H1 (cell line): ENCODE data around the gene SUSD5. TPM values are rescaled to one million over a fixed set of nuclear protein-coding genes. Genes with fewer than 3 reads are reported as not detected.

Experiments used
- CTCF ChIA-PET: fragments of 300-600 bp; sonication (Branson Sonifier 250); formaldehyde crosslinking; loops from one replicate; lab custom pipeline; 2021; ENCODE audit not compliant: partially characterized antibody; lab: Charles Lee
- POLR2A ChIA-PET: fragments of 300-600 bp; sonication (Branson Sonifier 250); formaldehyde crosslinking; loops from one replicate; lab custom pipeline; 2021; ENCODE audit warnings: inconsistent platforms; ENCODE audit not compliant: partially characterized antibody; lab: Charles Lee
- DNase-seq, 2 experiments: peaks; one replicate each; pipeline versions ENCODE4 v3.0.0 to v3.0.0-alpha.2; 2010 to 2022; ENCODE audit warnings: low spot score in 2 of 2, low read depth in 1 of 2, mixed read lengths in 1 of 2
- FAIRE-seq: peaks from 2 replicates; lab custom pipeline; 2011; peaks lifted over from hg19 to GRCh38; lab: Jason Lieb, UNC
- H2AFZ ChIP-seq: 2 replicates; pipeline ENCODE4 v1.8.1; 2012; ENCODE audit warnings: low read length, inconsistent platforms
- H2AK5ac ChIP-seq: 2 replicates; pipeline ENCODE4 v1.6.1; 2013; ENCODE audit warnings: low read depth, low read length
- H2BK120ac ChIP-seq: replicated peaks from 2 replicates; pipeline ENCODE3; 2013; ENCODE audit warnings: low read depth, low read length, inconsistent platforms
- H2BK12ac ChIP-seq: 2 replicates; pipeline ENCODE4 v1.6.1; 2013; ENCODE audit warnings: low read depth, low read length
- H2BK15ac ChIP-seq: 2 replicates; pipeline ENCODE4 v1.6.1; 2013; ENCODE audit warnings: low read length
- H2BK20ac ChIP-seq: 2 replicates; pipeline ENCODE4 v1.6.1; 2013; ENCODE audit warnings: low read length
- H2BK5ac ChIP-seq: 2 replicates; pipeline ENCODE4 v1.6.1; 2013; ENCODE audit warnings: low read depth, low read length
- H3K14ac ChIP-seq: 2 replicates; pipeline ENCODE4 v1.6.1; 2013; ENCODE audit warnings: inconsistent platforms; ENCODE audit not compliant: insufficient read length
- H3K18ac ChIP-seq: 2 replicates; pipeline ENCODE4 v1.6.1; 2013; ENCODE audit warnings: low read length; ENCODE audit errors: extremely low read depth
- H3K23ac ChIP-seq: 2 replicates; pipeline ENCODE4 v1.6.1; 2013; ENCODE audit warnings: inconsistent platforms; ENCODE audit not compliant: insufficient read length
- H3K23me2 ChIP-seq: 2 replicates; pipeline ENCODE4 v1.6.1; 2013; ENCODE audit warnings: low read depth, low read length
- H3K27ac ChIP-seq: 2 replicates; pipeline ENCODE4 v1.6.1; 2011; ENCODE audit warnings: low read depth, low read length, inconsistent platforms
- H3K27me3 ChIP-seq, 4 experiments: replicated peaks in 1 of 4; 1 replicate in 1 of 4; 2 replicates in 3 of 4; pipeline versions ENCODE4 v1.6.1 to v1.8.1; 2011 to 2013; ENCODE audit warnings: low read length in 3 of 4, mild to moderate bottlenecking in 3 of 4, inconsistent platforms in 2 of 4, mixed read lengths in 2 of 4, moderate library complexity in 1 of 4; ENCODE audit not compliant: control insufficient read depth in 3 of 4, insufficient read depth in 3 of 4; ENCODE audit errors: extremely low read depth in 1 of 4
- H3K36me3 ChIP-seq, 4 experiments: 2 replicates each; pipeline versions ENCODE4 v1.6.1 to v1.8.1; 2011 to 2013; ENCODE audit warnings: mild to moderate bottlenecking in 4 of 4, low read length in 3 of 4, moderate library complexity in 2 of 4, control low read depth in 1 of 4, inconsistent platforms in 1 of 4; ENCODE audit not compliant: insufficient read depth in 4 of 4, control insufficient read depth in 2 of 4
- H3K4ac ChIP-seq: replicated peaks from 2 replicates; pipeline ENCODE3; 2013; ENCODE audit warnings: low read length, low read depth, mixed read lengths, inconsistent platforms; ENCODE audit not compliant: insufficient read length
- H3K4me1 ChIP-seq, 4 experiments: replicated peaks in 1 of 4; 1 replicate in 1 of 4; 2 replicates in 3 of 4; pipeline versions ENCODE4 v1.6.1 to v1.8.1; 2011 to 2013; ENCODE audit warnings: low read length in 3 of 4, inconsistent platforms in 2 of 4, mixed read lengths in 1 of 4; ENCODE audit not compliant: insufficient read depth in 4 of 4, control insufficient read depth in 3 of 4
- H3K4me2 ChIP-seq, 2 experiments: 2 replicates each; pipeline versions ENCODE4 v1.6.1 to v1.8.1; 2011 to 2013; ENCODE audit warnings: low read depth in 2 of 2, low read length in 2 of 2, control low read depth in 1 of 2, inconsistent platforms in 1 of 2, mild to moderate bottlenecking in 1 of 2; ENCODE audit not compliant: insufficient read depth in 1 of 2
- H3K4me3 ChIP-seq, 4 experiments: fragments of 200-600, 300-600 bp in 1 of 4; sonication (generic), shearing (Covaris generic), sonication (Bioruptor Twin) in 1 of 4; 2 replicates each; pipeline versions ENCODE4 v1.5.1 to v1.8.1; 2011 to 2016; ENCODE audit warnings: low read length in 4 of 4, low read depth in 3 of 4, control low read depth in 2 of 4, inconsistent platforms in 2 of 4, mild to moderate bottlenecking in 2 of 4, mixed read lengths in 1 of 4, moderate library complexity in 1 of 4; ENCODE audit not compliant: insufficient read depth in 2 of 4; ENCODE audit errors: extremely low read depth in 1 of 4
- H3K56ac ChIP-seq: replicated peaks from 2 replicates; pipeline ENCODE3; 2013; ENCODE audit warnings: low read depth, mild to moderate bottlenecking, mixed read lengths, low read length, inconsistent platforms; ENCODE audit not compliant: insufficient read length
- H3K79me1 ChIP-seq: 2 replicates; pipeline ENCODE4 v1.6.1; 2013; ENCODE audit warnings: low read depth, low read length, control low read depth
- H3K79me2 ChIP-seq, 2 experiments: 2 replicates each; pipeline versions ENCODE4 v1.6.1 to v1.8.1; 2012 to 2013; ENCODE audit warnings: low read length in 2 of 2, mild to moderate bottlenecking in 2 of 2, inconsistent platforms in 1 of 2; ENCODE audit not compliant: insufficient read depth in 2 of 2, control insufficient read depth in 1 of 2
- H3K9ac ChIP-seq, 4 experiments: replicated peaks in 1 of 4; 1 replicate in 1 of 4; 2 replicates in 3 of 4; pipeline versions ENCODE4 v1.6.1 to v1.8.1; 2011 to 2013; ENCODE audit warnings: low read depth in 3 of 4, low read length in 3 of 4, control low read depth in 2 of 4, mild to moderate bottlenecking in 2 of 4, moderate library complexity in 2 of 4, inconsistent platforms in 1 of 4; ENCODE audit errors: extremely low read depth in 1 of 4
- H3K9me3 ChIP-seq, 2 experiments: 2 replicates each; pipeline versions ENCODE4 v1.6.1 to v1.8.1; 2012 to 2013; ENCODE audit warnings: mild to moderate bottlenecking in 2 of 2, moderate library complexity in 2 of 2, control low read depth in 1 of 2, inconsistent platforms in 1 of 2, low read depth in 1 of 2, low read length in 1 of 2, mixed read lengths in 1 of 2; ENCODE audit not compliant: insufficient read depth in 2 of 2
- H4K20me1 ChIP-seq, 2 experiments: replicated peaks in 1 of 2; 2 replicates each; pipeline versions ENCODE3 to v1.8.1; 2011 to 2013; ENCODE audit warnings: inconsistent platforms in 2 of 2, low read length in 2 of 2, mild to moderate bottlenecking in 1 of 2; ENCODE audit not compliant: insufficient read depth in 2 of 2, control insufficient read depth in 1 of 2
- H4K5ac ChIP-seq: 2 replicates; pipeline ENCODE4 v1.6.1; 2013; ENCODE audit warnings: low read length, low read depth, mixed read lengths, inconsistent platforms; ENCODE audit not compliant: insufficient read length
- H4K8ac ChIP-seq: 2 replicates; pipeline ENCODE4 v1.8.0; 2013; ENCODE audit warnings: mild to moderate bottlenecking, moderate library complexity, low read length, inconsistent platforms; ENCODE audit not compliant: insufficient read depth; ENCODE audit errors: extremely low read depth
- H4K91ac ChIP-seq: replicated peaks from 2 replicates; pipeline ENCODE3; 2013; ENCODE audit warnings: low read length, mixed read lengths, inconsistent platforms; ENCODE audit not compliant: insufficient read length
- EGR1 ChIP-seq: IDR thresholded peaks from 2 replicates; pipeline ENCODE4 v1.6.1; 2011; ENCODE audit warnings: low read depth, low read length, borderline replicate concordance
- EZH2 ChIP-seq: fragments of 200-600 bp; sonication (generic); IDR thresholded peaks from 2 replicates; pipeline ENCODE4 v1.7.1; 2012; ENCODE audit warnings: low read depth, mild to moderate bottlenecking, moderate library complexity, low read length, inconsistent platforms; ENCODE audit not compliant: severe bottlenecking
- JUND ChIP-seq: IDR thresholded peaks from 2 replicates; pipeline ENCODE4 v1.6.1; 2011; ENCODE audit warnings: mild to moderate bottlenecking, improper control_type of control experiment, low read length
- KDM5A ChIP-seq: fragments of 200-600 bp; IDR thresholded peaks from 2 replicates; pipeline ENCODE4 v1.7.1; 2012; ENCODE audit warnings: mild to moderate bottlenecking, low read length, inconsistent platforms, mixed read lengths
- RNF2 ChIP-seq: fragments of 200-900, 300-1000 bp; sonication (generic); IDR thresholded peaks from 2 replicates; pipeline ENCODE4 v1.7.1; 2016; ENCODE audit warnings: borderline replicate concordance, low read depth, mild to moderate bottlenecking, antibody characterized with exemption, low read length; ENCODE audit not compliant: poor library complexity, severe bottlenecking; ENCODE audit errors: missing control alignments
- RXRA ChIP-seq: IDR thresholded peaks from 2 replicates; pipeline ENCODE4 v1.6.1; 2011; ENCODE audit warnings: low read depth, mild to moderate bottlenecking, low read length, moderate library complexity; ENCODE audit not compliant: insufficient read depth
- SP1 ChIP-seq: IDR thresholded peaks from 2 replicates; pipeline ENCODE4 v1.6.1; 2011; ENCODE audit warnings: low read depth, low read length
- SP2 ChIP-seq: IDR thresholded peaks from 2 replicates; pipeline ENCODE4 v1.6.1; 2012; ENCODE audit warnings: mild to moderate bottlenecking, low read length, inconsistent platforms
- WGBS, 2 experiments: shearing (Covaris generic) in 1 of 2; methylation state at CpG; one replicate each; pipeline versions ENCODE4 v1.1.6 to v1.1.7; 2013 to 2015; ENCODE audit warnings: low lambda C conversion rate in 2 of 2, mixed read lengths in 2 of 2, inconsistent platforms in 1 of 2, low coverage in 1 of 2, missing lambda C conversion rate in 1 of 2; ENCODE audit not compliant: insufficient replicate concordance in 2 of 2, insufficient coverage in 1 of 2, insufficient read length in 1 of 2; ENCODE audit errors: extremely low coverage in 1 of 2, missing lambda C conversion rate in 1 of 2; 5-methylcytosine and 5-hydroxymethylcytosine counted together
- polyA plus RNA-seq, 7 experiments: library from polyadenylated mRNA; depleted of rRNA in 3 of 7; stranded (reverse) in 5 of 7; unstranded in 2 of 7; fragments of >200 nt in 5 of 7; fragments of 200-250 nt in 2 of 7; gene quantifications; 1 replicate in 5 of 7; 2 replicates in 1 of 7; 4 replicates in 1 of 7; pipeline versions ENCODE4 v1.2.1 to v1.2.3, GENCODE V29; 2011 to 2013; ENCODE audit warnings: missing spikeins in 2 of 7, mixed read lengths in 2 of 7
- total RNA-seq: library from RNA; stranded (reverse); fragmentation: NEBNext Ultra II Directional; extraction: Animal tissue kit (Norgen Biotek cat#: 25700); gene quantifications from 2 replicates; pipeline ENCODE4 v1.2.1, GENCODE V29; 2021

The SUSD5 gene
- total and polyA plus RNA-seq, 2 of the 8 experiments (the other 6 are each of a cell fraction or from before 2014, with no cell fraction given), result 0.92 to 3.3 TPM

- TF ChIP-seq RXRA (no peak), KDM5A (no peak), SP1 (no peak), JUND (no peak), EZH2 (no peak), SP2 (no peak), RNF2 (no peak), EGR1 (no peak)
- Histone ChIP-seq H4K91ac (no peak overlapping the region), H2AK5ac (no peak overlapping the region), H4K5ac (no peak overlapping the region), H3K4me2 (no peak overlapping the region), H3K9me3 (no peaks in the 10 kb centered on the region), H2AFZ (no peak overlapping the region), H4K20me1 (no peaks in the 10 kb centered on the region), H3K27me3 (no peaks in the 10 kb centered on the region), H3K14ac (no peak overlapping the region), H3K9ac (no peak overlapping the region; a peak in 1 of 7 replicates), H3K79me1 (no peaks in the 10 kb centered on the region), H3K23ac (no peak overlapping the region), H3K79me2 (no peaks in the 10 kb centered on the region), H3K4me1 (no peaks in the 10 kb centered on the region), H3K18ac (no peak overlapping the region), H3K4me3 (no peak overlapping the region), H3K4ac (no peak overlapping the region), H4K8ac (no peak overlapping the region), H3K36me3 (no peaks in the 10 kb centered on the region), H3K23me2 (no peaks in the 10 kb centered on the region), H2BK12ac (no peak overlapping the region), H3K27ac (no peak overlapping the region), H2BK5ac (no peak overlapping the region), H2BK15ac (no peak overlapping the region), H2BK20ac (no peak overlapping the region), H3K56ac (no peak overlapping the region), H2BK120ac (no peak overlapping the region)
- DNase-seq (no peak), FAIRE-seq (no peak)
- ChIA-PET POLR2A (no interaction called here), CTCF (interaction anchor here (0.9 to 2.0 kb wide), 10 partner anchors 12 to 618 kb away, joined by 3 to 9 read pairs (median 4); no protein-coding TSS in a partner anchor)
- 81% methylated on average over 3 of the region's 3 CpGs; no CpG with 5 or more reads in 1 of the 2 experiments for WGBS, 2 experiments
These were observed 51.3 kb downstream of the SUSD5 start for GRCh38 chr3:33167284-33167683.
